Body of pancreas (tissue), 4 donors: ENCODE results near the gene TRNP1. TPM values are rescaled to one million over a fixed set of nuclear protein-coding genes. Genes with fewer than 3 reads are reported as not detected.

ENCODE experiments used
- ATAC-seq: fragments of 150-250 bp; one replicate; pipeline ENCODE4 v1.9.1; 2016
- DNase-seq, 4 donors: peaks; one replicate each; pipeline ENCODE4 v3.0.0-alpha.2; 2019
- H3K27ac ChIP-seq, 4 donors: fragments of 200-600 bp; sonication (generic); 1 replicate in 3 of 4; 2 replicates in 1 of 4; pipeline versions ENCODE4 v1.5.1 to v1.6.1; 2016 to 2019; ENCODE audit warnings: mild to moderate bottlenecking in 1 of 4, mixed read lengths in 1 of 4, moderate library complexity in 1 of 4
- H3K27me3 ChIP-seq, 2 donors: fragments of 200-600 bp; sonication (generic); one replicate each; pipeline ENCODE4 v1.6.0; 2016; ENCODE audit warnings: mild to moderate bottlenecking in 1 of 2
- H3K36me3 ChIP-seq, 2 donors: fragments of 200-600 bp; sonication (generic); replicated peaks in 1 of 2; 2 replicates each; pipeline ENCODE4 v1.5.1; 2016; ENCODE audit warnings: low read depth in 2 of 2; ENCODE audit not compliant: insufficient read depth in 1 of 2
- H3K4me1 ChIP-seq: fragments of 200-600 bp; sonication (generic); one replicate; pipeline ENCODE4 v1.6.0; 2016
- H3K4me3 ChIP-seq, 2 donors: fragments of 200-600 bp; sonication (generic); 1 replicate in 1 of 2; 2 replicates in 1 of 2; pipeline ENCODE4 v1.5.1; 2016 to 2019
- H3K9me3 ChIP-seq, 3 donors: fragments of 200-600 bp; sonication (generic); 1 replicate in 2 of 3; 2 replicates in 1 of 3; pipeline ENCODE4 v1.5.1; 2016
- POLR2A ChIP-seq, 3 donors: fragments of 450-650 bp; IDR thresholded peaks; one replicate each; pipeline ENCODE4 v1.6.1; 2016; ENCODE audit warnings: antibody characterized with exemption in 3 of 3, mild to moderate bottlenecking in 2 of 3
- WGBS, 2 donors: methylation state at CpG; one replicate each; pipeline ENCODE4 v1.1.5; 2017; 5-methylcytosine and 5-hydroxymethylcytosine counted together
- intact Hi-C: fragments of 100-400 bp; cut with DNase I; formaldehyde crosslinking; loops from one replicate; pipeline ENCODE4 v1.15.1; 2023
- total RNA-seq, 2 donors: library from RNA; depleted of rRNA; stranded (reverse); fragments of >200 nt; gene quantifications; one replicate each; pipeline ENCODE4 v1.1.0, GENCODE V29; 2016
- TF ChIP-seq, protein P1 (sequence below), 7 experiments: fragments of 450-650 bp in 4 of 7; fragments of 200-600 bp in 3 of 7; sonication (generic) in 3 of 7; IDR thresholded peaks; one replicate each; pipeline ENCODE4 v1.5.1; 2016 to 2019; ENCODE audit warnings: antibody characterized with exemption in 7 of 7

TRNP1 gene
- total RNA-seq, 2 donors from 2014 or later = 17.1 to 32.6 TPM

DNA sequence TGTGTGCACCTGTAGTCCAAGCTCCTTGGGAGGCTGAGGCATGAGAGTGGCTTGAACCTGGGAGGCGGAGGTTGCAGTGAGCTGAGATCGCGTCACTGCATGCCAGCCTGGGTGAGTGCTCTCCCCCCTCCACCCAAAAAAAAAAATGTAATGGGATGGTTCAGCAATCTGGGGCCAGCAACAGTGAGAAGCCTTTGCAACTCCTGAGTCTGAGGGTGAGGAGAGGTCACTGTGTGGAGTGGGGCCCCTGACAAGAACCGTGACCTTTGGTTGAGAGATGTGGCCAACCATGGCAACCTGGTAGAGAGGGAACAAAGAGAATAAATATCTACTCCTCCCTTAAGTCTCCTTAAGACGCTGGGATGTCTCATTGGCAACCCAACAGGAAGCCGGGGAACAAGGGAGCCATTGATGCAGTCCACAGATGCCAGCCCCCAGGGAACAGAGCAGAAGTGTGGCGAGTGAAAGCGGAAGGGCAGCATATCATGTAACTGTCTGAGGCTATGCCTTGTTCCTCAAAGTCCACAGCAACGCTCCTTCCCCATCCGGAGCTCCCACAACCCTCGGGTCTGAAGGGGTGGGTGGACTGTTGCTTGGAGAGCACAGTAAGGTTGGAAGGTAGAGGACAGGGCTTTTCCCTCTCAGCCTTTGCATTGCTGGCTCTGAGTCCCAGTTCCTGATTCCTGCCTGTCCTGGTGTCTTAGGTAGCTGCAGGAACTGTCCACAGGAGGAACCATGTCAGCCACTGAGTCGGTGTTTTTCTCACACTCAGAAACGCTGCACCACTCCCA, 8.3 kb downstream of the TRNP1 start:
- H3K4me1 ChIP-seq = peaks cover 72% of the 10 kb centered on the region
- no peaks in the 10 kb centered on the region for H3K9me3 ChIP-seq
- intact Hi-C loops = no loop called here
- DNase-seq = peak in 2 of 4 donors; percentile 29 to 70
- H3K4me3 ChIP-seq = no peak overlapping the region
- WGBS, 2 donors = 53 to 71% methylated on average over 8 to 13 of the region's 13 CpGs
- ATAC-seq = no peak
- H3K27me3 ChIP-seq = no peaks in the 10 kb centered on the region
- H3K36me3 ChIP-seq = no peaks in the 10 kb centered on the region
- TF ChIP-seq POLR2A (IDR thresholded peaks at IDR 0.05) = peak in 2 of 3 donors; percentile 7 to 16
- TF ChIP-seq, protein P1, sequence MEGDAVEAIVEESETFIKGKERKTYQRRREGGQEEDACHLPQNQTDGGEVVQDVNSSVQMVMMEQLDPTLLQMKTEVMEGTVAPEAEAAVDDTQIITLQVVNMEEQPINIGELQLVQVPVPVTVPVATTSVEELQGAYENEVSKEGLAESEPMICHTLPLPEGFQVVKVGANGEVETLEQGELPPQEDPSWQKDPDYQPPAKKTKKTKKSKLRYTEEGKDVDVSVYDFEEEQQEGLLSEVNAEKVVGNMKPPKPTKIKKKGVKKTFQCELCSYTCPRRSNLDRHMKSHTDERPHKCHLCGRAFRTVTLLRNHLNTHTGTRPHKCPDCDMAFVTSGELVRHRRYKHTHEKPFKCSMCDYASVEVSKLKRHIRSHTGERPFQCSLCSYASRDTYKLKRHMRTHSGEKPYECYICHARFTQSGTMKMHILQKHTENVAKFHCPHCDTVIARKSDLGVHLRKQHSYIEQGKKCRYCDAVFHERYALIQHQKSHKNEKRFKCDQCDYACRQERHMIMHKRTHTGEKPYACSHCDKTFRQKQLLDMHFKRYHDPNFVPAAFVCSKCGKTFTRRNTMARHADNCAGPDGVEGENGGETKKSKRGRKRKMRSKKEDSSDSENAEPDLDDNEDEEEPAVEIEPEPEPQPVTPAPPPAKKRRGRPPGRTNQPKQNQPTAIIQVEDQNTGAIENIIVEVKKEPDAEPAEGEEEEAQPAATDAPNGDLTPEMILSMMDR (IDR thresholded peaks at IDR 0.05) = no peak
- peak overlapping the region in 3 of 4 donors; percentile 24 to 85 (median 27) for H3K27ac ChIP-seq

GRCh38 chr1:27003745-27004470, 10.4 kb downstream of the TRNP1 start:
- WGBS, 2 donors = 56 to 83% methylated on average over 3 to 7 of the region's 7 CpGs
- no peak overlapping the region for H3K4me3 ChIP-seq
- no peak for DNase-seq

GRCh38 chr1:27004471-27005165, 11.1 kb downstream of the TRNP1 start:
- peaks cover 68% of the 10 kb centered on the region for H3K4me1 ChIP-seq
- 57 to 62% methylated on average over 8 to 10 of the region's 10 CpGs for WGBS, 2 donors
- no peak for TF ChIP-seq POLR2A (IDR thresholded peaks at IDR 0.05)
- TF ChIP-seq, protein P1 (IDR thresholded peaks at IDR 0.05) = no peak
- ATAC-seq (no peak), DNase-seq (peak in 3 of 4 donors; percentile 38 to 53 (median 44))
- H3K9me3 ChIP-seq = no peaks in the 10 kb centered on the region
- no peak overlapping the region for H3K4me3 ChIP-seq
- H3K27me3 ChIP-seq = no peaks in the 10 kb centered on the region
- no peak overlapping the region for H3K27ac ChIP-seq
- intact Hi-C loops = no loop called here
- H3K36me3 ChIP-seq = no peaks in the 10 kb centered on the region

More at GRCh38 chr1:27003745-27004470, 10.4 kb downstream of the TRNP1 start:
- H3K27ac ChIP-seq = no peak overlapping the region
- H3K4me1 ChIP-seq = peaks cover 68% of the 10 kb centered on the region
- H3K9me3 ChIP-seq = no peaks in the 10 kb centered on the region
- no peak for TF ChIP-seq POLR2A (IDR thresholded peaks at IDR 0.05)
- TF ChIP-seq, protein P1 (IDR thresholded peaks at IDR 0.05) = no peak
- no peaks in the 10 kb centered on the region for H3K36me3 ChIP-seq
- intact Hi-C loops = no loop called here
- no peak for ATAC-seq
- H3K27me3 ChIP-seq = no peaks in the 10 kb centered on the region

DNA sequence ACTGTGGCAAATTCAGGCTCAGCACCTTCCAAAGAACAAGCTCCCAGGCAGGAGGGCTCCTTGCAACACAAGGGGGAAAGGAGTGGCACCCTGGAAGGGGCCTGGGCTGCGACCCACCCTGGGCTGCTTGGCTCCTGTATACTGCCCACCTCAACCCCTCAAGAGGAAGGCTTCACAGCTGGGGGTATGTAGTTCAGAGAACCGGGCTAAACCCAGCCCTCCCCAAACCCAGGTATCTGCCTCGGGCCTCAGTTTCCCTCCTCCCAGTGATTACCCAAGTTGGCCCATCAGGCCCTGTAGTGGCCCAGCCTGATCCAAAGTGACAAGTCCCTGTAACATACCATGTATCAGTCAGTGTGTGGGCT, 11.7 kb downstream of the TRNP1 start:
- TF ChIP-seq, protein P1 (IDR thresholded peaks at IDR 0.05) = no peak
- Histone ChIP-seq H3K27ac (no peak overlapping the region), H3K27me3 (no peaks in the 10 kb centered on the region), H3K36me3 (no peaks in the 10 kb centered on the region), H3K4me3 (no peak overlapping the region), H3K4me1 (peaks cover 68% of the 10 kb centered on the region), H3K9me3 (no peaks in the 10 kb centered on the region)
- 80 to 86% methylated on average over 2 to 3 of the region's 3 CpGs for WGBS, 2 donors
- intact Hi-C loops = no loop called here
- no peak for DNase-seq
- ATAC-seq = no peak
